Skeletal muscle cell (primary cell): ENCODE measurements around the gene XPO5.

ENCODE experiments used
- DNase-seq: peaks from one replicate; pipeline ENCODE4 v3.0.0-alpha.2; 2010; ENCODE audit warnings: low read depth
- H3K4me3 ChIP-seq: 2 replicates; pipeline ENCODE4 v1.5.1; 2011; ENCODE audit warnings: low read depth, mild to moderate bottlenecking, control low read depth, low read length, moderate library complexity

Gene XPO5

GRCh38 chr6:43575772-43576551 lies at the start of gene XPO5, which contains the start of gene POLH:
Gene XPO5 (minus strand): TSS chr6:43576038. CDS start chr6:43575864, 174 bp downstream.
Gene POLH (plus strand): TSS chr6:43576185. CDS start chr6:43582320, 6,135 bp downstream.
- H3K4me3 ChIP-seq: peak within 1 kb of the TSS; percentile 97
- DNase-seq: peak; percentile 73

- H3K4me3 ChIP-seq: no peak overlapping the region
- DNase-seq: no peak
These were observed 49.7 kb upstream of the XPO5 start for GRCh38 chr6:43625393-43625992.

GRCh38 chr6:43624786-43625288 lies 49.0 kb upstream of the XPO5 start:
- no peak overlapping the region for H3K4me3 ChIP-seq
- DNase-seq: no peak

GRCh38 chr6:43623880-43624785 lies 48.3 kb upstream of the XPO5 start:
- no peak overlapping the region for H3K4me3 ChIP-seq
- no peak for DNase-seq

- H3K4me3 ChIP-seq: no peak overlapping the region
- DNase-seq: no peak
These were observed 46.7 kb upstream of the XPO5 start for GRCh38 chr6:43622541-43622940.

- DNase-seq: no peak
These were observed 46.0 kb upstream of the XPO5 start for GRCh38 chr6:43621836-43622180.

GRCh38 chr6:43621078-43621835 lies 45.4 kb upstream of the XPO5 start:
- H3K4me3 ChIP-seq: no peak overlapping the region

More at GRCh38 chr6:43621836-43622180, 46.0 kb upstream of the XPO5 start:
- no peak overlapping the region for H3K4me3 ChIP-seq

GRCh38 chr6:43616725-43617472 lies 41.1 kb upstream of the XPO5 start:
- DNase-seq: no peak
- H3K4me3 ChIP-seq: no peak overlapping the region

More at GRCh38 chr6:43621078-43621835, 45.4 kb upstream of the XPO5 start:
- no peak for DNase-seq

GRCh38 chr6:43614396-43614730 lies 38.5 kb upstream of the XPO5 start:
- DNase-seq: no peak
- H3K4me3 ChIP-seq: no peak overlapping the region

GRCh38 chr6:43613721-43614395 lies 38.0 kb upstream of the XPO5 start:
- H3K4me3 ChIP-seq: no peak overlapping the region
- DNase-seq: no peak

- DNase-seq: no peak
- no peak overlapping the region for H3K4me3 ChIP-seq
These were observed 34.6 kb upstream of the XPO5 start for GRCh38 chr6:43610431-43610830.

- no peak for DNase-seq
- H3K4me3 ChIP-seq: no peak overlapping the region
These were observed 33.6 kb upstream of the XPO5 start for GRCh38 chr6:43609402-43609801.

- no peak for DNase-seq
- no peak overlapping the region for H3K4me3 ChIP-seq
These were observed 33.0 kb upstream of the XPO5 start for GRCh38 chr6:43608807-43609206.

GRCh38 chr6:43608310-43608763 lies 32.5 kb upstream of the XPO5 start:
- H3K4me3 ChIP-seq: no peak overlapping the region
- peak; percentile 49 for DNase-seq

GRCh38 chr6:43606019-43606418 lies 30.2 kb upstream of the XPO5 start:
- DNase-seq: no peak
- no peak overlapping the region for H3K4me3 ChIP-seq

- H3K4me3 ChIP-seq: no peak overlapping the region
- peak; percentile 76 for DNase-seq
These were observed 28.3 kb upstream of the XPO5 start for GRCh38 chr6:43604174-43604573.

GRCh38 chr6:43600595-43600994 lies 24.8 kb upstream of the XPO5 start:
- H3K4me3 ChIP-seq: no peak overlapping the region
- no peak for DNase-seq

- no peak overlapping the region for H3K4me3 ChIP-seq
- no peak for DNase-seq
These were observed 18.1 kb upstream of the XPO5 start for GRCh38 chr6:43593938-43594337.
